HepG2 (cell line): ENCODE data around the gene GALNT18.

ENCODE experiments used
- CTCF ChIP-seq: sonication (generic); formaldehyde crosslinking; IDR thresholded peaks from 2 replicates; pipeline ENCODE4 v1.5.0; 2020; ENCODE audit warnings: mild to moderate bottlenecking, missing genetic modification reagents, moderate library complexity
- HDAC2 ChIP-seq: sonication (generic); formaldehyde crosslinking; IDR thresholded peaks from 2 replicates; pipeline ENCODE4 v1.4.0; 2020; ENCODE audit warnings: missing genetic modification reagents
- MAX ChIP-seq: IDR thresholded peaks from 2 replicates; pipeline ENCODE4 v1.6.1; 2012; ENCODE audit warnings: inconsistent platforms
- MEIS1 ChIP-seq: sonication (generic); formaldehyde crosslinking; IDR thresholded peaks from 2 replicates; pipeline ENCODE4 v1.9.0; 2021; ENCODE audit warnings: mild to moderate bottlenecking, missing genetic modification reagents, moderate library complexity, borderline replicate concordance
- RAD21 ChIP-seq: fragments of 450-650 bp; formaldehyde crosslinking; IDR thresholded peaks from 2 replicates; pipeline ENCODE4 v1.5.0; 2020; ENCODE audit warnings: mild to moderate bottlenecking
- SOX6 ChIP-seq, 2 experiments: fragments of 450-650 bp in 1 of 2; sonication (generic) in 1 of 2; formaldehyde crosslinking in 1 of 2; IDR thresholded peaks; 2 replicates each; pipeline versions ENCODE4 v1.4.0 to v1.6.1; 2017 to 2020; ENCODE audit warnings: antibody characterized with exemption in 1 of 2, mild to moderate bottlenecking in 1 of 2, missing genetic modification reagents in 1 of 2
- TAF1 ChIP-seq: sonication (generic); formaldehyde crosslinking; IDR thresholded peaks from 2 replicates; pipeline ENCODE4 v1.4.0; 2020; ENCODE audit warnings: missing genetic modification reagents
- ZNF263 ChIP-seq: sonication (generic); formaldehyde crosslinking; IDR thresholded peaks from 2 replicates; pipeline ENCODE4 v1.4.0; 2020; ENCODE audit warnings: missing genetic modification reagents
- ZNF724P ChIP-seq: sonication (generic); formaldehyde crosslinking; IDR thresholded peaks from 2 replicates; pipeline ENCODE4 v1.8.0; 2022; ENCODE audit warnings: missing genetic modification reagents, borderline replicate concordance

GRCh38 chr11:11421509-11421908 is 200.3 kb downstream of the GALNT18 start:
- no peak for TF ChIP-seq ZNF263
- TF ChIP-seq CTCF: no peak
- TF ChIP-seq MAX: no peak
- no peak for TF ChIP-seq HDAC2
- no peak for TF ChIP-seq MEIS1 (CRISPR knock-in tag)
- TF ChIP-seq RAD21 (CRISPR knock-in tag): no peak
- TF ChIP-seq ZNF724P (CRISPR knock-in tag): no peak
- TF ChIP-seq SOX6 (IDR thresholded peaks at IDR 0.05): no peak
- TF ChIP-seq SOX6 (CRISPR knock-in tag; IDR thresholded peaks at IDR 0.05): no peak
- TF ChIP-seq TAF1 (CRISPR knock-in tag): no peak
